SK-N-MC (cell line): ENCODE measurements around the gene GABRP.

ENCODE experiments used
- EZH2 ChIP-seq: fragments of 200-600 bp; sonication (generic); IDR thresholded peaks from one replicate; pipeline ENCODE4 v1.6.1; 2017; ENCODE audit warnings: antibody characterized with exemption
- FOXP2 ChIP-seq: optimal IDR thresholded peaks from 2 replicates; pipeline ENCODE3; 2011; ENCODE audit warnings: mild to moderate bottlenecking, moderate library complexity; ENCODE audit not compliant: insufficient read depth; ENCODE audit errors: extremely low read length, control extremely low read depth
- POLR2AphosphoS5 ChIP-seq: IDR thresholded peaks from 2 replicates; pipeline ENCODE4 v1.6.1; 2012; ENCODE audit warnings: mild to moderate bottlenecking, low read depth, low read length, borderline replicate concordance

DNA sequence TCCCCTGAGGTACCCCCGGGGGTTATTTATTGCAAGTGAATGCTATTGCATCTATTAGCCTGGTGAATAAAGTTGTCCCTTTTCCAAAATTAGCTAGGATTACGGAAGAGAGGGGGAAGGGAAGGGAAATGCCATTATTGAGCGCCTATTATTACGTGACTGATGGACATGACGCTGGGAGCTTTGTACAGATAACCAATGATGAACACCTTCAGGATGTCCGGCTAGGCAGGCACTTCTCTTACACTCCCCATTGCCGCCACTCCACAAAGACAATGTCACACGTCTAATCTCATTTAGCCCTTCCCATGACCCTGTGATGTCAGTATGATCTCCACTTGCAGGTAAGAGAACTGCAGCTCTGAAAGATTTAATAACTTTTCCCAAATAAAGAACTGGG is 9.4 kb downstream of the GABRP start:
- no peak for TF ChIP-seq POLR2AphosphoS5
- TF ChIP-seq EZH2, result no peak
- no peak for TF ChIP-seq FOXP2
